H1 (cell line): ENCODE data around the gene ARV1.

Experiments
- CTCF ChIP-seq, 3 experiments: IDR thresholded peaks; 1 replicate in 2 of 3; 2 replicates in 1 of 3; pipeline versions ENCODE4 v1.5.1 to v1.6.1; 2011; ENCODE audit warnings: low read length in 3 of 3, mild to moderate bottlenecking in 3 of 3, inconsistent platforms in 2 of 3, low read depth in 1 of 3, moderate library complexity in 1 of 3; ENCODE audit not compliant: insufficient read depth in 1 of 3; ENCODE audit errors: control extremely low read depth in 1 of 3
- POLR2A ChIP-seq, 2 experiments: IDR thresholded peaks; 1 replicate in 1 of 2; 2 replicates in 1 of 2; pipeline ENCODE4 v1.6.1; 2011; ENCODE audit warnings: low read depth in 2 of 2, low read length in 2 of 2, mild to moderate bottlenecking in 2 of 2; ENCODE audit errors: control extremely low read depth in 1 of 2
- RAD21 ChIP-seq, 2 experiments: IDR thresholded peaks in 1 of 2; conservative IDR thresholded peaks in 1 of 2; 2 replicates each; pipeline ENCODE4 v1.6.1; 2011; ENCODE audit warnings: low read depth in 2 of 2, low read length in 2 of 2, improper control_type of control experiment in 1 of 2, inconsistent platforms in 1 of 2, mild to moderate bottlenecking in 1 of 2, moderate library complexity in 1 of 2
- RFX5 ChIP-seq: IDR thresholded peaks from 2 replicates; pipeline ENCODE4 v1.6.1; 2011; ENCODE audit warnings: low read depth, low read length, improper control_type of control experiment, borderline replicate concordance
- SUZ12 ChIP-seq: fragments of 200-600 bp; sonication (generic); IDR thresholded peaks from 2 replicates; pipeline ENCODE4 v1.6.1; 2012; ENCODE audit warnings: mild to moderate bottlenecking, inconsistent platforms, low read length, moderate library complexity, mixed read lengths
- TAF1 ChIP-seq: IDR thresholded peaks from 2 replicates; pipeline ENCODE4 v1.6.1; 2011; ENCODE audit warnings: mild to moderate bottlenecking, low read depth, low read length

GRCh38 chr1:231011360-231011759, 32.5 kb downstream of the ARV1 start:
- TF ChIP-seq CTCF (IDR thresholded peaks at IDR 0.05; ENCODE audit: control extremely low read depth in 1 of 3, insufficient read depth in 1 of 3, low read depth in 1 of 3, low read length in 3 of 3) (no peak), RFX5 (no peak), SUZ12 (no peak), RAD21 (IDR thresholded peaks at IDR 0.05 in 1 of 2, conservative IDR thresholded peaks at IDR 0.05 in 1 of 2; ENCODE audit: low read depth in 2 of 2, low read length in 2 of 2) (no peak), TAF1 (no peak), POLR2A (IDR thresholded peaks at IDR 0.05; ENCODE audit: control extremely low read depth in 1 of 2, low read depth in 2 of 2, low read length in 2 of 2) (no peak)
